Trophoblast cell (in vitro differentiated cells and primary cell): ENCODE data around the gene DIO3.
"Not testable (repeated sequence)": the region's sequence is repeated elsewhere in the genome, so short reads cannot be mapped to it uniquely, and the experiment has no call there.

Experiments used
- DNase-seq, 2 donors: peaks; one replicate each; pipeline ENCODE4 v3.0.0-alpha.2; 2016
- H2AFZ ChIP-seq: 2 replicates; pipeline ENCODE4 v1.6.1; 2013; ENCODE audit warnings: low read length, moderate library complexity, mild to moderate bottlenecking; ENCODE audit not compliant: insufficient read depth, poor library complexity
- H2AK5ac ChIP-seq: 2 replicates; pipeline ENCODE4 v1.6.1; 2013; ENCODE audit warnings: mild to moderate bottlenecking, low read length
- H2BK120ac ChIP-seq: 2 replicates; pipeline ENCODE4 v1.6.1; 2013; ENCODE audit warnings: low read length, mild to moderate bottlenecking, moderate library complexity; ENCODE audit not compliant: insufficient read depth, poor library complexity
- H2BK12ac ChIP-seq: 2 replicates; pipeline ENCODE4 v1.6.1; 2013; ENCODE audit warnings: mild to moderate bottlenecking, low read length, moderate library complexity
- H2BK5ac ChIP-seq: 2 replicates; pipeline ENCODE4 v1.6.1; 2013; ENCODE audit warnings: low read length, low read depth, moderate library complexity, mild to moderate bottlenecking; ENCODE audit not compliant: poor library complexity
- H3K14ac ChIP-seq: 2 replicates; pipeline ENCODE4 v1.6.1; 2013; ENCODE audit warnings: mild to moderate bottlenecking, low read length
- H3K18ac ChIP-seq: 2 replicates; pipeline ENCODE4 v1.6.1; 2013; ENCODE audit warnings: mild to moderate bottlenecking, low read length
- H3K23ac ChIP-seq: 2 replicates; pipeline ENCODE4 v1.6.1; 2013; ENCODE audit warnings: low read length
- H3K27ac ChIP-seq: 2 replicates; pipeline ENCODE4 v1.5.1; 2013; ENCODE audit warnings: low read depth, mild to moderate bottlenecking, inconsistent platforms, low read length, moderate library complexity
- H3K27me3 ChIP-seq: 2 replicates; pipeline ENCODE4 v1.6.1; 2013; ENCODE audit warnings: inconsistent platforms, mild to moderate bottlenecking, low read length, moderate library complexity; ENCODE audit not compliant: insufficient read depth
- H3K36me3 ChIP-seq, 2 experiments: 1 replicate in 1 of 2; 2 replicates in 1 of 2; pipeline ENCODE4 v1.6.1; 2013; ENCODE audit warnings: low read length in 2 of 2, mild to moderate bottlenecking in 2 of 2, moderate library complexity in 1 of 2; ENCODE audit not compliant: insufficient read depth in 2 of 2, control insufficient read depth in 1 of 2
- H3K4ac ChIP-seq: 2 replicates; pipeline ENCODE4 v1.6.1; 2013; ENCODE audit warnings: low read depth, mild to moderate bottlenecking, low read length, moderate library complexity
- H3K4me1 ChIP-seq, 2 experiments: 1 replicate in 1 of 2; 2 replicates in 1 of 2; pipeline ENCODE4 v1.6.1; 2013; ENCODE audit warnings: low read length in 2 of 2, mild to moderate bottlenecking in 2 of 2, moderate library complexity in 1 of 2; ENCODE audit not compliant: insufficient read depth in 2 of 2, control insufficient read depth in 1 of 2
- H3K4me2 ChIP-seq: 2 replicates; pipeline ENCODE4 v1.6.1; 2013; ENCODE audit warnings: inconsistent platforms, mild to moderate bottlenecking, low read length, moderate library complexity
- H3K4me3 ChIP-seq: 2 replicates; pipeline ENCODE4 v1.5.1; 2013; ENCODE audit warnings: mild to moderate bottlenecking, low read depth, low read length, inconsistent platforms
- H3K79me1 ChIP-seq: one replicate; pipeline ENCODE4 v1.6.1; 2013; ENCODE audit warnings: low read length
- H3K79me2 ChIP-seq: 2 replicates; pipeline ENCODE4 v1.6.1; 2013; ENCODE audit warnings: low read length, mild to moderate bottlenecking; ENCODE audit not compliant: control insufficient read depth, insufficient read depth, poor library complexity
- H3K9ac ChIP-seq: 2 replicates; pipeline ENCODE4 v1.6.1; 2013; ENCODE audit warnings: mild to moderate bottlenecking, low read length
- H3K9me3 ChIP-seq: 2 replicates; pipeline ENCODE4 v1.6.1; 2013; ENCODE audit warnings: low read depth, mild to moderate bottlenecking, control low read depth, inconsistent platforms, low read length; ENCODE audit not compliant: insufficient read depth
- H4K12ac ChIP-seq: 2 replicates; pipeline ENCODE4 v1.6.1; 2013; ENCODE audit warnings: low read depth, mild to moderate bottlenecking, low read length, moderate library complexity
- H4K8ac ChIP-seq: 2 replicates; pipeline ENCODE4 v1.6.1; 2013; ENCODE audit warnings: low read depth, mild to moderate bottlenecking, low read length, moderate library complexity
- H4K91ac ChIP-seq: one replicate; pipeline ENCODE4 v1.6.1; 2013; ENCODE audit warnings: low read depth, mild to moderate bottlenecking, low read length, moderate library complexity
- WGBS: extraction: QIAGEN DNeasy Blood & Tissue Kit; methylation state at CpG from one replicate; pipeline ENCODE4 v1.1.7; 2013; ENCODE audit warnings: missing lambda C conversion rate; ENCODE audit not compliant: insufficient read length, insufficient coverage; ENCODE audit errors: extremely low coverage; 5-methylcytosine and 5-hydroxymethylcytosine counted together

Gene DIO3

GRCh38 chr14:101567252-101567651 lies 6.0 kb downstream of the DIO3 start:
- Histone ChIP-seq H4K8ac (no peak overlapping the region), H3K27me3 (peaks cover 32% of the 10 kb centered on the region), H2AK5ac (no peak overlapping the region), H3K79me2 (no peaks in the 10 kb centered on the region), H4K12ac (no peak overlapping the region), H2BK120ac (no peak overlapping the region), H3K36me3 (no peaks in the 10 kb centered on the region), H2BK5ac (no peak overlapping the region), H3K79me1 (no peaks in the 10 kb centered on the region), H3K9me3 (peaks cover 6% of the 10 kb centered on the region), H3K4me1 (peaks cover 0 to 9% of the 10 kb centered on the region in 2 experiments), H3K4me3 (no peak overlapping the region), H3K4me2 (no peak overlapping the region), H3K27ac (no peak overlapping the region), H2AFZ (no peak overlapping the region), H3K23ac (no peak overlapping the region), H3K9ac (no peak overlapping the region), H3K4ac (no peak overlapping the region), H2BK12ac (no peak overlapping the region), H4K91ac (no peak overlapping the region), H3K18ac (no peak overlapping the region), H3K14ac (no peak overlapping the region)
- DNase-seq, result no peak
- WGBS, result no CpG with 5 or more reads among the region's 5 CpGs

GRCh38 chr14:101571004-101571403 lies 9.7 kb downstream of the DIO3 start:
- H3K4me3 ChIP-seq, result peak overlapping the region; percentile 39
- no peak overlapping the region for H2BK5ac ChIP-seq

GRCh38 chr14:101572526-101572925 lies 11.2 kb downstream of the DIO3 start:
- not testable (repeated sequence) for H3K79me2 ChIP-seq, H2AK5ac ChIP-seq, H2AFZ ChIP-seq, H3K36me3 ChIP-seq, H4K91ac ChIP-seq, H3K4ac ChIP-seq, H3K4me2 ChIP-seq, H2BK5ac ChIP-seq, H4K8ac ChIP-seq, H3K9ac ChIP-seq, DNase-seq, H3K23ac ChIP-seq, H3K27ac ChIP-seq, H3K4me3 ChIP-seq, H3K27me3 ChIP-seq, H2BK12ac ChIP-seq, H4K12ac ChIP-seq, H3K18ac ChIP-seq, H3K9me3 ChIP-seq, H3K79me1 ChIP-seq, H2BK120ac ChIP-seq, H3K14ac ChIP-seq, H3K4me1 ChIP-seq
- no CpG with 5 or more reads among the region's 6 CpGs for WGBS

More at GRCh38 chr14:101571004-101571403, 9.7 kb downstream of the DIO3 start:
- H3K36me3 ChIP-seq, result no peaks in the 10 kb centered on the region
- no peaks in the 10 kb centered on the region for H3K79me1 ChIP-seq
- peaks cover 1% of the 10 kb centered on the region for H3K9me3 ChIP-seq
- no peak overlapping the region for H2BK12ac ChIP-seq
- WGBS, result no CpG with 5 or more reads among the region's 5 CpGs
- no peak for DNase-seq
- no peak overlapping the region for H4K91ac ChIP-seq
- peak overlapping the region; percentile 50 for H3K23ac ChIP-seq
- no peak overlapping the region for H2BK120ac ChIP-seq
- no peak overlapping the region for H3K4me2 ChIP-seq
- no peak overlapping the region for H2AK5ac ChIP-seq
- no peak overlapping the region for H3K4ac ChIP-seq
- peaks cover 4% of the 10 kb centered on the region for H3K27me3 ChIP-seq
- H3K14ac ChIP-seq, result no peak overlapping the region
- H3K79me2 ChIP-seq, result no peaks in the 10 kb centered on the region
- no peak overlapping the region for H3K9ac ChIP-seq
- no peak overlapping the region for H3K27ac ChIP-seq
- no peak overlapping the region for H2AFZ ChIP-seq
- no peak overlapping the region for H3K18ac ChIP-seq
- no peaks in the 10 kb centered on the region for H3K4me1 ChIP-seq
- H4K12ac ChIP-seq, result no peak overlapping the region
- H4K8ac ChIP-seq, result no peak overlapping the region

- WGBS, result no CpG with 5 or more reads among the region's 8 CpGs
- H3K9me3 ChIP-seq, result peaks cover 1% of the 10 kb centered on the region
These were observed 12.0 kb downstream of the DIO3 start for GRCh38 chr14:101573289-101573688.

More at GRCh38 chr14:101573289-101573688, 12.0 kb downstream of the DIO3 start:
- Histone ChIP-seq H2AFZ (no peak overlapping the region), H3K79me1 (no peaks in the 10 kb centered on the region), H4K8ac (no peak overlapping the region), H3K4me1 (no peaks in the 10 kb centered on the region), H3K36me3 (no peaks in the 10 kb centered on the region), H4K91ac (no peak overlapping the region), H3K23ac (no peak overlapping the region), H3K9ac (no peak overlapping the region), H2AK5ac (no peak overlapping the region), H3K4ac (no peak overlapping the region), H3K14ac (no peak overlapping the region), H2BK5ac (no peak overlapping the region), H4K12ac (no peak overlapping the region), H3K27ac (no peak overlapping the region), H3K4me2 (no peak overlapping the region), H3K79me2 (no peaks in the 10 kb centered on the region), H2BK12ac (no peak overlapping the region), H2BK120ac (no peak overlapping the region), H3K18ac (no peak overlapping the region), H3K4me3 (no peak overlapping the region), H3K27me3 (peaks cover 4% of the 10 kb centered on the region)
- DNase-seq, result no peak
